ENCODE results near the gene PTPN5.
"Not testable (repeated sequence)": the region's sequence is repeated elsewhere in the genome, so short reads cannot be mapped to it uniquely, and the experiment has no call there.

The PTPN5 gene
- total RNA-seq: 0 to 0.04 (median 0) reads per million in 3 experiments

DNA sequence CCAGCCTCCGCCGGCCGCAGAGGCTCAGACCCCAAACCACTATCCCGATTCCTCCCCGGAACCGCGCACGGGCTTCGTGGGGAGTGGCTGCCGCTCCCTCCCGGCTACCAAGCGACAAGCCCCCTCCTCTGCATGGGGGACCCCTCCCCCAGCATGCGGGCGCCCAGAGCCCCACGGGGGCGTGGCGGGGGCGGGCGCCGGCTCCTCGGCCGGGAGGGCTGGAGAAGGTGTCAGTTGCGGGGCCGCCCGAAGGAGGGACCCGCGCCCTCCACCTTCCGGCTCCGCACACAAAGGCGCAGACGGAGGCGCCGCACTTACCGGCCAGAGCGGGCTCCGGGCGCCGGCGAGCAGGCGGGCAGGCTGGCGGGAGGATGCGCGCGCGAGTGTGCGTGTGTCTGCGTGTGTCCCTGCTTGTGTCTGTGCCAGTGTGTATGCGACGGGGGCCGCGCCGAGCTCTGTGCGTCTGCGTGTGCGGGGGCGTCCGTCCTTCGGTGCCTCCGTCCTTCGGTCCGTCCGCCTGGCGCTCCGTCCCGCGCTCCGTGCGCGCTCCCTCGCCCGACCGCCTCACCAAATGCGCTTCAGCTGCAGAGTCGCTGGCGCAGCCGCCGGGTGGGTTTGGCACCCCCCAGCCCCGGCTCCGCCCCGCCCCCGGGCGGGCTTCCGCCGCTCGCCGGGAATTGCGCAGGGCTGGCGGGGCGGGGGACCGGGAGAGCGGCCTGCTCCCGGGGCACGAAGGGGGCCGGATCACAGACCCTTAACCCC, at the start of gene PTPN5:
Gene PTPN5 (minus strand): TSS at position 592 of the 762 bp plus-strand sequence. CDS start 19,840 bp downstream, outside the sequence.
- DNase-seq: no peak

DNA sequence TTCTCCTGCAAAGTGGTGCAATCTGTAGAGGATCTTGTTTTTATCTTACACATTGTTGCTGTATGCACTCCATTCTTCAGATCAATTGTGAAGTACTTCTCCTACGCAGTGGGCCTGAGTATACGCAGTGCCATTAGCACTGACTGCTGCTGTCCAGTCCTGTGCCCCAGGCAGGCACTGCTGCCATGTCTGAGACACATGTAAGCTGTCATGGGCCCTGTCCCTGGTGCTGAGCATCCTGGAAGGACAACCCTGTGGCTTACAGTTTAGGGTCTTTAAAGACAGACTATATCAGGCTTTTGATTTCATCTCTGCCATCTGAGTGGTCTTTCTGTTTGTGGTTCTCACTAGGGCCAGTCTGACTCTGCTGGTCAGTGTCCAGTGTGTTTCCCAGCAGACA, 44.8 kb upstream of the PTPN5 start:
- no peak for DNase-seq

DNA sequence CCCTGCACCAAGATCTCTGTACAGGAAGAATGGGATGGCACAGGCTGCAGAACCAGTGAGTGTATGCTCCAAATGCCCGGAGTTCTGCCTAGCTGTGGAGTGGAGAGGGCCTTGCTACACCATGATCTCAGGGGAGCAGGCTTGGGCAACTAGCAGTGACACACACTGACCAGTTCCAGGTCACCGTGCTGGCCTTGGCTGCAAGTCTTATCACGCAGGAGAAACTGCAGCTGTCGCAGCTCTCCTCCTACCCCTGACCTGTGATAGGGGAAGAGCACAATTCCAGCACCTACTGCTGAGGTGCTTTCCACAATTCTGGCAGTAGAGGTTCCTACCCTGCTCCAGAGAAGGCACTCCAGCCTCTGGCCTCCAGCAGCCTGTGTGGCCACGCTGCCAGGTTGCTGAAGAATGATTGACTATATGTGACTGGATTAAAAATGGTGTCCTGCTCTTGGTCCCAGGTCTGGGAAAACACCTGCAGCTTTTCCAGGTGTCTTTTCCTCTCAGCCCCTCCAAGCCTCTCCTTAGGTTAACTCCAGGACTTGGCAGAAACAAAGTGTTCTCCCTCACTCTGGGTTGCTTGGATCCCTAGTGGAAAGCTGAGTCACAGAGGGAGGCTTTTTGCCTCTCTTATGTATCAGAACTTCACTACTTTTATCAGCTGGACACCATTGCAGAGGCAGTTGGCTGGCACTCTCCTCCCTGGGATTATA, 43.3 kb upstream of the PTPN5 start:
- no peak for DNase-seq

DNA sequence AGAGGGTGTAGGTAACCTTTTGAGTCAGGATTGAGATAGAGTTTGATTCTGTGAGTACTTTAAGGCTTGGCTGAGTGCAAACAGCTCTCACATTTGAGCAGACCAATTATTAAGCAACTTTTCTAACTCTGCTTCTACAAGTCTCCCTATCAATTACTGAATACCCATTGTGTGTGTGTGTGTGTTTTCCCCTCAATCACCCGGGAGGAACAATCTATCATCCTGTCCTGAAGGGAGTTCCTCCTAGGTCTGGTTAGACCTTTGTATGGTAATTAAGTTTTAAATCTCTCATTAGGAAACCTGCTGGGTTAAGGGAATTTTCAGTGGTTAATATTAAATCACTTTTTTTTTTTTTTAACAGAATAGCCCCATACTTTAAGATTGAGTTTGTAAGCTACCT, 28.6 kb upstream of the PTPN5 start:
- not testable (repeated sequence) for DNase-seq

DNA sequence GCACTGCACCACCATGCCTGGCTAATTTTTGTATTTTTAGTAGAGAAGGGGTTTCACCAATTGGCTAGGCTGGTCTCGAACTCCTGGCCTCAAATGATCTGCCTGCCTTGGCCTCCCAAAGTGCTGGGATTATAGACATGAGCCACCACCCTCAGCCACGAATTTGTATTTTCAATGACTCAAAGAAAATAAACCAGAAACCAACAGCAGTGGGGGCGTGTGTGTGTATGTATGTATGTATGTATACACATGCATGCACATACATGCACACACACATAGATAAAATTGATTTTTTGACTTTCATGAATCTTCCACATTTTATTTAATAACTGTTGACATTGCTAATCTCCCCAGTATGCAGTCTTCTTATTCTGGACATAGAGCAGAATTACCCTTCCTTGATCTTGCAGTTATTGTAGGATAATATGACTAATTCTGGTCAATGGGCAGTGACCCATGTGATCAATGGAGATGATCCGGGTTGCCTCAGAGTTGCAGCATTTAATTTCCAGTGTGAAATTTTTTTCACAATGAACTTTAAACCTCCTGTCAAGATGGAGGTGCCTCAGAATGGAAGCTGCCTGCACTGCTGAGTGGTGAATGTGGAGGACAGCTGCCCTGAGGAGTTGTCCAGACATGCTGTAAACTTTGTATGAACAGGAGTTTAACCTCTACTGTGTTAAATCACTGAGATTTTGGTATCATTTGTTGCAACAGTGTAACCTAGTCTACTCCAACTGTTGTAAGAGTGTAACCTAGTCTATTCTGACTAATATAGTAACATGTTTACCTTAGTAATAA, 12.8 kb upstream of the PTPN5 start:
- DNase-seq: no peak

DNA sequence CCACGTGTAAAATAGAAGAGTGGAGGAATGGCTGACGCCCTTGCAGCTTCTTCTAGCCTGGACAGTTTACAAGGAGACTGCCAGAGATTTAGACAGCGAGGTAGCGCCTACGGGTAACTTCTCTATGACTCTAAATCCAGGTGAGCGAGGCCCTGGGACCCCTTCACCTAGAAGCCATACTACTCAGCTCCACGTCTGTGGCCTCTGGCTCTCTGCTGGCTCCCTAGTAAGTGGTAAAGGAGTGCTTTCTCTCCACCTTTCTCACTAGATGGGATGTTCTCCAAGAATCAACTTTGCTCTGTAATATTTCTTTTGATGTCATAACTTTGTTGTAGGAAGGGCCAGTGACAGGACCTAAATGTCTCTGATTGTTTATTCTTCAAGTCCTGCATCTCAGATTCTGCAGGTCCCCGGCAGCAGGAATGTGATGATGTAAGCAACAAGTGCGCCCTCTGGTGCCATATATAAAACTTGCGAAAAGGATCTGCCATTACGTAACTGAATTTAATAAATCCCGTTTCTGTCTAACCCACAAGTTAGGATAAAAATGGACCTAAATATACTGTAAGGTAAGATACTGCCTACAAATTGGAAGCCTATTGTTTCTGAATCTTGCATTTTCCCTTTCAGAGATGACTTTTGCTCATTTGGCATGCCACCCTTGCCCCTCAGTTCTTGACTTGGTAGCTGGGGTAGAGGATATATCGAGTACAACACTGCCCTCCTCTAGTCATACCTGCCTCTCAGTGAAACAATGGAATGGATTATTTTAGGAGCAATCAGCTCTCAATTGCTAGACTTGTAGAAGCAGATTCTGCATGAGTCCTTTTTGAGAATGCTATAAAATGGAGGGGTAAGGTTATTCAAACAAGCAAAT, 11.0 kb upstream of the PTPN5 start:
- peak; percentile 17 for DNase-seq

DNA sequence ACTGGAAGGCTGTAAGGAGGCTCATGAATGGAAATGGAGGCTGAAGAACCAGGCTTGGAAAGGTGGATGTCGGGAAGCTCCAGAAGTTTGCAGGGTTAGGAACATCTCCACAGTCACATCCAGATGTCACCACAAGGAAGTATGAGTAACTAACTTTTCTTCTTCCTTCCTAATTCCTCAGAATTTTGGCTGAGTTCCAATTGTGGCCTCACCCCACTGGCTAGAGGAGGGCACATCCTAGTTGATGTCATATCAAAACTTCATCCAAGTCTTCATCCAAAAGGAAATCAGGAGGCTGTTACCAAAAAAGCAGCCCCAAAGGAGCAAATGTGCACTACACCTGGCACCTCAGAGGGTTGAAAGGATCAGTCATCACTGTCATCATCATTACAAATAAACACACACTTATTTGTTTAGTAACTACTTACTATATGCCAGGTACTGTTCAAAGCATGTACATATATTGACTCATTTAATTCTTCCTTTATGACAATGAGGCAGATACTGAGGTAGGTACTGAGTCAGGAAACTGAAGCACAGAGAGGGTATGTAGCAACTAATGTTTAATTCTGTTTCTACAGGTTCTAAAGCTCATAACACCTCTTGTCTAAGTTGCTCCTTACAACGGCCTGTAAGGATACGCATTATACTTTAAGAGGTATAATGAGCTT, 7.3 kb upstream of the PTPN5 start:
- no peak for DNase-seq

DNA sequence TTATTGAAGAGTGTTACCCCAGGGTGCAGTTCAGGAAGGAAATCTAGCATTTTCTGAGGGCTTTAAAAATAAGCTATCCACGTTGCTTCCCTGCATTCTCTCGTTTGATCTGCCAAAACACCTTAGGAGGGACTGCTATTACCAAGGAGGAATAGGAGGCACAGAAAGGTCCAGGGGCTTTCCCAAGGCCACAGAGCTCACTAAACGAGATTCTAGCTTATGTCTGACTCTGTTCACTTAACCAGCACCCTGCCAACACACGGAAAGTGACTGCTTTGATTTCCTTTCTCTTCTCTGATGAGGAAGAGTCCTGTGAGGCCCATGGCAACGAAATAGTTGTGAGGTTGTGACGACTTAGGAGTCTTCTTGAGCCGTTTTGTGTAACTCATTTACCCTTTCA, 3.4 kb upstream of the PTPN5 start:
- DNase-seq: no peak

DNA sequence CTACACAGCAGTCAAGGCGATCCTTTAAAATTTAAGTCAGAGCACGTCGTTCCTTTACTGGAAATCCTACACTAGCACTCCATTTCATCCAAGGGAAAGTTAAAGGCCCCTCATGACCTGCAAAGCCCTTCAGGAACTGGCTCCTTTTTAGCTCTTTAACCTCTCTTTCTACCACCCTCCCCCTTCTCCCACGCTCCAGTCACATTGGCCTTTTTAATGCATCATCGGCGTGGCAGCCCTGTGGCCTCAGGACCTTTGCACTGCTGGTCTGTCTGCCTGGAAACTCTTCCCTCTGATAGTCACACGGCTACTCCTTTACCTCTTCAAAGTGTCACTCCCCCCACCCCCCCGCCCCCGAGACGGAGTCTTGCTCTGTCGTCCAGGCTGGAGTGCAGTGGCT, 1.2 kb upstream of the PTPN5 start:
- no peak for DNase-seq

DNA sequence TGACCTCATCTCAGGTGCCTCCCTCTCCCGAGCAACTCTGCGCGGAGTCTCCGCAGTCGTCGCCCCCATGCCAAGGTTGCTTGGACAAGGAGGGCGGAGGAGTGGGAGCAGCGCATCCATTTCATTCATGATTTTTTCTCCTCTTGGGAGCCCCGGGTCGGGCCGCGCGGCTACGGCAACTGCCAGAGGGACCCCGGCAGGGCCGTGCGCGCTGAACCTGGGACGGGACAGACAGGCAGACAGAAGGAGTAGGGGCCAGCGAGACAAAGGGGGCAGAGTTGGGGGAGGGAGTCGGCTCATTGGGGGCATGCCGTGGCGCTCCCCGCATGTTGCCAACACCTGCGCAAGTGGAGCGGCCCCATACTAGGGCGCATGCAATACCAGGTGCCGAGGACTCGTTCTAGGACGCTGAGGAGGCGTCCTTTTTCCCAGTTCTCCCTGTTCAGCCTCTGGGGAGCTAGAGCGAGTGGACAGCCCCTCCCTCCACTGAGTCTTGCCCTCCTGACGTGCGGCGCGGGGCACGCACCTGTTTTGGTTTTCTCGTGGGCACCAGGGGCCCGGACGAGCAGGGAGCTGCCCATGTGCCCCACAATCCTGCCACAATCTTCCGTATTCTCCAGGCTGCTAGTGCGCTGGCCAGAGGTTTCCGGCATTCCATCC, 501 bp upstream of the PTPN5 start:
- DNase-seq: no peak

DNA sequence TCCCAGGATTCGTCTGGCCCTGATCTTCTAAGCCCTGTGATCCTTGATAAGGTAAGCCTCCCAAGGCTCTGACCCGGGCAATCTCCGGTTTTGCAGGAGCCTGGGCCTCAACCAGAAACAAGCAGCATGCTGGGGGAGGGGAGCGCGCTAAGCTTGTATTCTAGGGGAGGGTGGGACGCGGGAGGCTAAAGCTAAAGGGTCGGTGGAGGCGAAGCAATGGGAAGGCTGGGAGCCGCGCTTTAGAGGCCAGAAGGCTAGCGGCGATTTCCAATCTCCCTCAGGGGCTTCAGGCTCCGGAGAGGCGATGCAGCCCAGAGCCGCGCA, 753 bp downstream of the PTPN5 start:
- no peak for DNase-seq

DNA sequence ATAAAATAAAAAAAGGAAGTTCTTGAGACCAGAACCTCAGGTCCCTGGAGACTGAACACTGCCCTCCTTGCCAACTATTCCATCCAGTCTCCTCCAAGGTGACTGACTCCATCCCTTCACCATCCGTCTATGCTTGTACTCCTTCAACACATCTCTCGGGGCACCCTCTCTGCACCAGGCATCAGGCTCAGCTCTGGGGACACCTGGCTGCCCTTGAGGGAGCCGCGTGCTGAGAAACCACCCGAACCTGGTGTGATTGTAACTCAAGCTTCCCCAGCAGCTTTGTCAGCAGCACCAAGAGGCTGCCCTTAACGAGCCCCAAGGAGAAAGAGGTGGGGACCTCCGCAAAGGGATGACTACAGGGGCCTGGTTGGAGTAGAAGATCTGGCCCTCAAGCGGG, 1.7 kb downstream of the PTPN5 start:
- DNase-seq: no peak

DNA sequence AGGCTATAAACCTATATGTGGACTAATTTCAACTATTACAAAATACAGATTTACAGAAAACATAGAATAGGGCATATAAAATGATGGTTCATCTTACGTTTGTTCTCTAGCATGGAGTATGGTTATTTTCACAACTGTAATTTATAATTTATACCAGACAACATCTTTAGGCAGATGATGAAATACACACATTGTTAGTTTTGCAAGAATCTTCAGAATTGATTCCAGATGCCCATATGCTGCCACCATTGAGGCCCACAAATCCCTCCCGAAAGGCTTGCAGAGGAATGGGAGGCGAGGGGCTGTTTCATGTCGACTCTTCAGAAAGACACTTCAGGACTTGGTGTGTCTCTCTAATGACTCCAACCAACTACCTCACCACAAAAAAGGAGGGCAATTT, 6.2 kb downstream of the PTPN5 start:
- no peak for DNase-seq

DNA sequence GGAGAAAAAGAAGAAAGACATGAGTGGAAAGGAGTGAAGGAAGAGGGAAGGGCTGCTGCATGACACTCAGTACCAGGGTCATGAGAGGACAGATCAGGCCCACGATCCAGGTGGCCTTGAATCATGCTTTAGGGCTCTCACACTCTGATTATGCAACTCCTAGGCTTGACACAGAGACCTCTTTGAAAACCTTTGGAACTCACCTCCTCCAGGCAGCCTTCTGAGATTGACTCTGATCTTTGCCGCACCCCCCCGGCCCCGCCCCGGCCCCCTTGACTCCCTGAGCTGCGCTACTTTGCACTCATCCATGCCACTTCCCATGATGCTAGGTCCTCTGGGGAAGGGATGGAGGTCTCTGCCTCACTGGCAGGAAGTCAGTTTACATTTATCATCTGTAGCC, 10.7 kb downstream of the PTPN5 start:
- DNase-seq: no peak

DNA sequence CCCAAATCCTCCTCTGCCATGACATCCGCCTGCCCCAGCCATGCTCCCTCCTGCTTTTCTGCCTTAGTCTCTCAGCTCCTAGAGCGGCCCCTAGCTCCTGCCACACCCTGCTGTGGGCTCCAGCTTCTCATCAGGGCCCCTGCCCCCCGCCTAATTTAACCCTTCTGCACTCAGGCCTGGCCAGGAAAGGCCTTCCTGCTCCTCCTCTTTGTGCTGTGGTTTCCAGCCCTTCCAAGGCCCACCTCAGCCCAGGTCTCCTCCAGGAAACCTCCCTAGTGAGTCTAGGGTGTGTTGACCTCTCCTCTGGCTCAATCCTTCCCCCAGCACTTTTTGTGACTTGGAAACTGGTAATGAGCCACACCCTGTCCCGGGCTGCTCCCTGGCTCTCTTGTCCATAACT, 11.3 kb downstream of the PTPN5 start:
- no peak for DNase-seq

DNA sequence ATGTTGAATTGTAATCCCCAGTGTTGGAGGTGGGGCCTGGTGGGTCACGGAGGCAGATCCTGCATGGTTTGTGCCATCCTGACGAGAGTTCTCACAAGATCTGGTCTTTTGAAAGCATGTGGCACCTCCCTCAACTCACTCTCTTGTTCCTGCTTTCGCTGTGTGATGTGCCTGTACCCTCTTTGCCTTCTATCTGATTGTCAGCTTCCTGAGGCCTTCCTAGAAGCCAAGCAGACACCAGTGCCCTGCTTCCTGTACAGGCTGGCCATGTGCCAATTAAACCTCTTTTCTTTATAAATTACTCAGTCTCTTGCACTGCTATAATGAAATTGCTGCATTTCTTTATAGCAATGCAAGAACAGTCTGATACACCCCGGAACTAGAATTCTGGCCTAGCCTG, 13.1 kb downstream of the PTPN5 start:
- no peak for DNase-seq

DNA sequence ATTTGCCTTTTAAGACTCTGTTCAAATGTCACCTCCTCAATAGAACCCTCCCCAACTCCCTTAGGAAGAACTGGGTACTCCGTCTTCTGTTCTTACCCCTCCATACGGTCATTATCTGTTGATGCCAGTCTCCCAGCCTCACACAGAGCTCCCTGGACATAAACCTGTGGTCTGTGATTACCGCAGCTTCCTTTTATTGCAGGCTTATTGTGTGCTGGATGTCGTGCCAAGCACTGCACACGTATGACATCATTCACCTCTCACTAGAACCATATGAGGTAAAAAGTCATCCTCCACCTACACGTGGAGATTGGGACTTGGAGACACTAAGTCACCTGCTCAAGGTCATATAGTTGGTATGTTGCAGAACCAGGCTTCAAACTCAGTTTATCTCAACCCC, 15.3 kb downstream of the PTPN5 start:
- no peak for DNase-seq

DNA sequence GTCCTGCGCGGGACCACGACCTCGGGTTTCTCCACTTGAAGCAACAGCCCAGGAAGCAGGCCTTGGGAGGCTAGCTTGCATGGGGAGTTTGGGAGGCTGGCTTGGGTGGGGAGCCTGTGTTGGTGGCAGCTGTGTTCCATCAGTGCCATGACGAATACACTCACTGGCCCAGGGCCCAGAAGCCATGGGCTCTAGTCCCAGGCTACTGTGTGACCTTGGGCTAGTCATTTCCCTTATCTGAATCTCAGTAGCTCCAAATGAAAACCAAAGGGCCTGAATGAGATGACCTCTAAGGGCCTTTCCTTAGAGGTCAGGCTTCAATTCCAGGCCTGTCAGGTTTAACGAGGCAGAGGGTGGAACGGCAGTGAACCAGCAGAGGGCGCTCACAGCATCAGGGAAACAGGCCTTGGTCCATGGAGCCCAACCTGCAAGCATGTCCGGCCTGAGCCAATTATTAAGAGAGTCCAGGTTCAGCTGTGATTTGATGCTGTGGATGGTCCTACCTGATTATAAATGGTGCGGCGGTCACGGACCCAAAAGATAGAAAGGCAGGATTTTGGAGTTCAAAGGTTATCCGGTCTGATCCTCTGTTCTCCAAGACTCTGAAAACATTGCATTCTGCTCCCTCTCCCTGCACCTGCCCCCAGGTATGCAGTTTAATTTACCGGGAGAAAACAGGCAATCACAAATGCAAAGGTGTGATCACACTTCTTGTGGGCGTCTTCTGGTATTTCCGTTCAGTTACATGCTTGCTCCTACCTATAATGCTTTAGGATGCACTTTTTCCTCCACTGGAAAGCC, 15.9 kb downstream of the PTPN5 start:
- DNase-seq: peak; percentile 9

DNA sequence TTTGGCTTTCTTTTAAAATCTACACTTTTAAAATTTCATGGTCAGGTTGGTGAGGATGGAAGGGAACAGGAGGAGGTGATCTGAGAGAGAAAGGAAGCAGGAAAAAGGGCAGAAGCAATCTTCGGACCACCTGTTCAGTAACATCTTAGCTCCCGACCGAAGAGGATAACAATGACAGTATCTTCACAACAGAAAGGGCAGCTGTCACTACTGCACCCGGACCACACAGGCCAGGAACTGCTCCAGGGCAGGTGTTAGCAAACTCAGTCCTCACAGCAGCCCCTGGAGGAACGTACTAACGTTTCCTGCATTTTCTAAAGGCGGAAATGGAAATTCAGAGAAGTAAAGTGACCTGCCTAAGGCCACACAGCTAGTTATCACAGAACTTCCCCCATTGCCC, 16.8 kb downstream of the PTPN5 start:
- DNase-seq: no peak

DNA sequence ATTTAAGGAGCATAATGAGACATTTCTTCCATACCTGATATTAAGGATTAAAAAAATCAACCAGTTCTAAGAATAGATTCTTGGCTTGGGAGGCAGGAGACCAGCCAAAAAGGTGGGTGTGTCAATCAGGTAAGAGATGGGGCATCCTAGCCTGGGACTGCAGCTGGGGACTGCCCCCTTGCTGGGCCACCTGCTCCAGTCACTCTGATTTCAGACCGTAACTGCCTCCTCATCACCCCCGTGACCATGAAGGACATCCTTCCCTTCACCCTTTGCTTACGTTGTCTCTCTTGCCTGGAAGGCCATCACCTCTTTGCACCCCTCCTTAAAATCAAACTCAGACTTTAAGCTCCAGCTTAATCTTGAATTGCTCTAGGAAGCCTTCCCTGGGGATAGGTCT, 17.9 kb downstream of the PTPN5 start:
- DNase-seq: no peak

DNA sequence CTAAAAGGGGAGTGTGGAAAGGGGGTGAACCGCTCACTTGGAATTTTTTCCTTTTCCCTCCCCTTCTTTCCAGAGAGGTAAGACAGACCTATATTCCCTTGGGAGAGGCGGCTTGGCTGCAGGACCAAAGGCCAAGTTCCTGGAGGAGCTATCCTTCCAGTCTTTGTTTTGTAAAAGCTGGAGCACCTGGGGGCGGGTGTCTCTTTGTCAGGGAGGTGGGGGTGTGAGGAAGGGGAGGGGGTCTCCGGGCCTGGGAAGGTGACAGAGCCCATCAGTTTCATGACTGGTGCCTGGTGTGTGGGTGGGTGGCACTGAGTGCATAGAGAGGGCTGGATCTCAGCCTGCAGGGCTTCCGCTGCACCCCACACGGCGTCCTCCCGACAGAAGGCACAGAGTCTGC, 18.5 kb downstream of the PTPN5 start:
- no peak for DNase-seq

Measured in central memory CD4-positive, alpha-beta T cell (primary cell).